GM18870 (cell line): ENCODE results near the gene EPRS1.

Source experiments
- ATAC-seq: cut with Tn5 transposase; IDR thresholded peaks from one replicate; pipeline ENCODE4 v1.9.1; 2021; ENCODE audit warnings: moderate library complexity; ENCODE audit not compliant: unreplicated experiment

EPRS1 gene

DNA sequence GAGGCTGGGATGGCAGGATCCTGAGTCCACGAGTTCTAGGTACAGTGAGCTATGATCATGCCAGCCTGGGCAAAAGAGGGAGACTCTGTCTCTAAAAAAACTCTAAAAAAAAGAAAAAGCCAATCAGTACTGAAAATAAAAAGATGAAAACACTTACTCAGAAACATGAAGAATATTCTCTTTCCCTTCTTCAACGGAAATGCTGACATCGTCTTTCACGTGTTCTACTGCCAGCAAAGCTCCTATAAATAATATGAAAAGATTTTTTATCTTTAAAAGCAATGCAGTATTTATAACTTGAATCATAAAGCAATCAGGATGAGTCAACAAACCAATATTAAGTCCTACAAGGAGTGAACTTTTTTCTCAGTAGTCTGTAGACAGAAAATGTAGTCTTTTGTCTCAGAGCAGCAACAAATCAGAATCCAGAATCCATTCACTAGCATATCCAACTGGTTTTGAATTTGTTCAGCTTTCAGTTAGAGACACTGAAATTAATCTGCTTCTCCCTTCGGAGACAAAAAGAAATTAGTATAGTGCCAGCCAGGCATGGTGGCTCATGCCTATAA lies 6.2 kb downstream of the EPRS1 start:
- ATAC-seq = no peak

DNA sequence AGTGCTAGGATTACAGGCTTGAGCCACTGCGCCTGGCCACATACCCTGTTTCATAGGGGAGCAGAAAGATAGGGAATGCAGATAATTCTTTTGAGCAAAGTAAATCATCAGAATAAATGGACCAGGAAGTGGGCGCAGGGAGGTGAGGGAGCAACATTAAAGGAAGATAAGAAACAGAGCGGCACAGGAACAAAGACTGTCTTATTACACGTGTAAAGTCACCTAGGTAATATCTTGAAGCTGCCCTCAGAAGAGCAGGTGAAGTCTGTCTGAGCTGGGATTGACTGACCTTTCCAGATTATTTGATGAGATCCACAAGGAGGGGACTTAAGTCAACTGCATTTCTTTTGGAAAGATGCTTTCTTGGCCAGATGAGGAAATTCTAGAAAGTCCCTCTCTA lies 7.7 kb downstream of the EPRS1 start:
- no peak for ATAC-seq

DNA sequence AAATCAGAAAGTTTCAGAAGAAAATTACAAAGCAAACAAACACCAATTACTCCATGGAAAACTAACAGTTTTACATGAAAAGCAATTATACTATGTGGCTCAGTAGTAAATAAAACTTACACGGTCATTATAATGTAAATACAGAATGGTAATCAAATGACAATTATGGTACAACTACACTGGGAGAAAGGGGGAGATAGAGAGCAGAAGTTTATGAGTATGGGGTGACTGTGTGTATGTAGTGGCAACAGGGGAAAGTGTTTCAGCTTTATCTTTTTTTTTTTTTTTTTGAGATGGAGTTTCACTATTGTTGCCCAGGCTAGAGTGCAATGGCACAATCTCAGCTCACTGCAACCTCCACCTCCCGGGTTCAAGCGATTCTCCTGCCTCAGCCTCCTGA lies 8.5 kb downstream of the EPRS1 start:
- ATAC-seq = peak; percentile 39

DNA sequence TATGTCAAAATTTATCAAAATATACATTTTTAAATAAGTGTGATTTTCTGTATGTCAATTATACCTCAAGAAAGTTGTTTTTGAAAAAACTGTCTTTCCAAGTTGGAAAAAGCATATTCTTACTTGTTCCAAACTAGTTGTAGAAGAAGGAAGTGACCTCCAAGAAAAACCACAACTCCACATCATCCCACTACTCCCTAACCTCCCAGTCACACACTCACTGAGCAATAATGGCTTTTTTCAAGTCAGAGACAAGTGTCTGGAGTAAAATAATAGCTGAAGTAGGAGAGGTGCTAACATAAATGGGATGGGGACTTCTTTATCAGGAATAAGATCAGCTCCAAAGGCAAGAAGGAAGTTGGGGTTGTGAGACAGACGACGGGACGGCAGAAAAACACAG lies 13.4 kb downstream of the EPRS1 start:
- ATAC-seq = no peak

DNA sequence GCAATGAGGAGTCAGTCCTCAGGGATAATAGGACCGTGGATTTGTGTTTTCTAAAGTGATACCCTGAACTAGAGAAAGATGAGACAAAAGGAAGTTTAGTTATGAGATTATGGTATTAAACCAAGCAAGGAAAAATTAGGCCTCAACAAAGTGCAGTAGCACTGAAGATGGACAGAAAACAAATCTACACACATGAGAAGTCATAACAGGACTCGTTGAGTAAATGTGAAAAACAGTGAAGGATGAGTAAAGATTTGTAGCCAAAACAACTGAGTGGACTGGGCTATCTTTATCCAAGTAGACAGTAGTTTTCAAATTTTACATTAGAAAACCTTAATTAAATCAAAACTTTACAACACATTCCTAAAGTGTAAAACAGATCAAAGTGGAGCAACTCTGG lies 15.0 kb downstream of the EPRS1 start:
- no peak for ATAC-seq

DNA sequence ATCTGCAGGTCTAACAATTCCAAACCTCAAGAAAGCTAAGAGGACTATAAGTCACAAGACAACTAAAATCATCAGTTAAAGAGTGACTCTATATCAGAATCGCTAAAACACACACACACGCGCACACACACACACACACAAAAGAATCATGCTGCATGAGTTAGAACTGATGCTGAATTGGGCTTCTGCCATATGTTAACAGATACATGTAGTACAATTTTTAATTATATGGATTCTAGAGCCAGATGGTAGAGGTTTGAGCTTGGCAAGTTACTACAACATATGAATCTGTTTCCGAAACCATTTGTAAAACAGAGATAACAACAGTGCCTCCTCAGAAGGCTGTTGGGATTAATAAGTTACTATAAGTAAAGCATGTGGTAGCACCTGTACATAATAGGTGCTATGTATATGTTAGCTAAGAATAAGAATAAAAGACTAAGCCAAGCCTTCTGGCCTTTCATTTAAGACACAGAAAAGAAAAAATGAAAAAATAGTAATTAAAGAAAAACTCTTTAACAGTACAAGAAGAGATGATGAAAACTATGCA lies 17.9 kb downstream of the EPRS1 start:
- ATAC-seq = no peak

DNA sequence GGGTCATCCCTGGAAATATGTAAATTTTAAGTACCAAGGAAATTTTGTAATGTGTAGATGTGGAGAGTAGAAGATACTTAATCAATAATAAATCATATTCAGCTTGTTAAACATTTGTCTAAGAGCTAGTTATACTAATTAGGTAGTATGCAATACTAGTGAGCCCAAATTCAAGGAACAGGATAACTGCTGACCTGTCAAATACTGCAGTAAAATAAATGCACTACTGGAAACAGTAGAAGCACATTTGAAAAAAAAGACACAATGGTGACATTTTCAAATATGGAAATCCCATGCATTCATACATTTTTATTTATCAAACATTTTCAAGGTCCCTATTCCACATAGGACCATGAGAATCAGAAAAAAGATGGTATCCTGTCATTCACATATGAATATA lies 27.2 kb downstream of the EPRS1 start:
- no peak for ATAC-seq

DNA sequence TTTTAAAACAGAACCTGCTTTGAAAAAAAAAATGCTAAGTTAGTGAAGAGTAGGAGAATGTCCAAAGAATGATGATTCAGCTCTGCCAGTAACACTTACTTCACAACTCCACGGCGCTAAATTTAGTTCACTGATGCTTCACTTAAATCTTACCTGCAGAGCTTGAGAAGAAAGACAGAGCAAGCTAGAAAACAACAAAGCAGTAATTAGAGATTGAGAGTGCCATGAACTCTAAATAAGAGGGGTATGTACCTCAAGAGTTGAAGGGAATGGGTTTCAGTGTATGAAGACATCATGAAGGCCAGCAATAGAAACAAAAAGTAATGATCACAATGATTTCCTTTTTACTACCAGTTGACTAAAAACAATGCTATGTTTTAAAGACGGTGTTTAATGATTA lies 32.8 kb downstream of the EPRS1 start:
- peak; percentile 83 for ATAC-seq

DNA sequence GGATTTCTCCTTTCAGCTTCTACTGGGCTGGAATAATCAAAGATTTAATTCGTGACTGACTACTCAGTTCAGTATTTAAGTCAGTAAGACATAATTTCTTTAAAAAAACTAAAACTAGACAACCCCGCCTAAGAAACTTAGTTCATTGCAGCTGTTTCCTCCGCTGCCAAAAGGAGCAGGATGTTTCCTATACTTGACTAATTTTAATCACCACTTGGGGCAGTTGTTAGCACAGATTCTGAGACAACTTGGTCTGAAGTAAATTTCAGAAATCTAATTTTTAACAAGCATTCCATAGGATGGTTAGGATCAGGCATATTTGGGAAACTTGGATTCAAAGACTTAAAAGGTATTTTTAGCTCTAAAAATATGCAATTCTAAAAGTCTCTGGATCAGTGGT lies 34.0 kb downstream of the EPRS1 start:
- no peak for ATAC-seq

DNA sequence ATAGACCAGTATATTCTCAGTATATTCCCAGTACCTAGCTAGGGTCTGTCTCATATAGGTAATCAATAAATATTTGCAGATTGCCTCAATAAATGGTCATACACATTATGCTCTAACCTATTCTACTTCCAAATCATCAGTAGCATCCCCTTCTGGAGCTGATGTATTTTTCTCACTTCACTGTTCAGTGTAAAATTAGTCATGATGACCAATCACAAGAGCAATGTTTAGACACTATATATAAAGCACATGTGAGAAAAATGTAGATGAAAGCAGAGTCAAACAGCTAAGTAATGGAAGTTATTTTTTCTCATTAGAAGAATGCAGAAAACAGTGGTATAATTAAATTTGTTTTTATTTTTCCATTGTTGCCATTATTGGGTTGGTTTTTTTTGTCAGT lies 34.7 kb downstream of the EPRS1 start:
- ATAC-seq = no peak

DNA sequence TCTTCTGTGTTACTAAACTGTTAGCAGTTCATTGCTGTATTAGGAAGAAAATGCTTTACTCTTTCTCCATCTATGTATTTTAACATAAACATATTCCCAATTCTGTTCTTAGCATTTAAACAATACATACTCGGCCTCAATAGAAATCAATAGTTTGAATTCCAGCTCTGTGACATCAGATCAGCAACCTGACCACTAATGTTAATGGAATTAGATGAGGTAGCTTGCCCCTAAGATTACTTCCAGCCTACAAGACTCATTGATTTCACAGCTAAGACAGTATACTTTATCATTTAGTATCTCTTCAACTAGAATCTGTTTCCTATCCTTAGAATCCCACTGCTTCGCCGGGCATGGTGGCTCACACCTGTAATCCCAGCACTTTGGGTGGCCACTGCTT lies 38.9 kb downstream of the EPRS1 start:
- no peak for ATAC-seq

DNA sequence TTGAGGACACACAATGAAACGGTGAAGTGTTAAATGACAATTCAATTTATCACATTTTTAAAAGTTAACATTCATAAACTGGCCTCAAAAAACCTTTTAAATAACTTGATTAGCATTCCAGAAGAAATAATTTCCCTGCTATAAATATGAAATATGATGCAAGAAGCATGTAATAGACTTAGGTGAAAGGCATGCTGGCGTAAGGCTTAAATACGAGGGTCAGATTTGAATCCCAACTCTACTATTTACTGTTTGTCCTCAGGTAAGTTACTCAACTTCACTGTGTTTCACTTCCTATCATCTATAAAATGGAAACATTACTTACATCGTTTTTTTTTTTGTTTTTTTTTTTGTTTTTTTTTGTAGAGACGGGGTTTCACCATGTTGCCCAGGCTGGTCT lies 40.8 kb downstream of the EPRS1 start:
- no peak for ATAC-seq

DNA sequence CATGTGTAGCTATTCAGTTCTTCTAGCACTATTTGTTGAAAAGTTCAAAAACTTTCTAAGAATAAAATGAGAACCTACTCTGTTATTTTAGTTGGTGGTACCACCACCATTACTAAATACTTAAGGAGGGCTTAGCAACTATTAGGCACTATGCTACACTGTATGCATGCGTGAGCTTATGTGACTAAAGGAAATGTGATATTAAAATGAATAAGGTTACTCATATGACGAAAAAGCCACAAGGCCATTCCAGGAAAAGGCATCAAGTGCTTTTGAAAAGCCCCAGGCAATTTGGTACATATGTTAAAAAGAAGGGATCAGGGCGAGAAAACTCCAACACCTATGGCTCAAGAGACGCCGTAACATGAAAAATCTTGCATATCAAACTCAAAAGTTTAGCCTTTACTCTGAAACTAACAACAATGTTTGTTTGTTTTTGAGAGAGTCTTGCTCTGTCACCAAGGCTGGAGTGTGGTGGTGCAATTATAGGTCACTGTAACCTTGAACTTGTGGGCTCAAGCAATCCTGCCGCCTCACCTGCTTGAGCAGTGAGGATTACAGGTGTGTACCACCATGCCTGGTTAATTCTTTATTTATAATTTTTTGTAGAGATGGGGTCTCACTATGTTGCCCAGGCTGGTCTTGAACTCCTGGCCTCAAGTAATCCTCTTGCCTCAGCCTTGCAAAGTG lies 42.5 kb downstream of the EPRS1 start:
- no peak for ATAC-seq

DNA sequence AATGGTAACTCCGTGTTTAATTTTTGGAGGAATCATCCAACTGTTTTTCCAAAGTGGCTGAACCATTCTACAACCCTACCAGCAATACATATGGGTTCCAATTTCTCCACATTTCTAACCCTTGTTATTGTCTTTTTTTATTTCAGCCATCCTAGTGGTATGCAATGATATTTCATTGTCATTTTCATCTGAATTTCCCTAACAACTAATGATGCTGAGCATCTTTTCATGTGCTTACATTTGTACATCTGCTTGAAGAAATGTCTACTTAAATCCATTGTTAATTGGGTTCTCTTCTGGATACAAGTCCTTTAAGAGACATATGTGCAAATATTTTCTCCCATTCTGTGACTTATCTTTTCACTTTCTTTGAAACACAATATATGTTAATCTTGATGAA lies 43.3 kb downstream of the EPRS1 start:
- no peak for ATAC-seq

DNA sequence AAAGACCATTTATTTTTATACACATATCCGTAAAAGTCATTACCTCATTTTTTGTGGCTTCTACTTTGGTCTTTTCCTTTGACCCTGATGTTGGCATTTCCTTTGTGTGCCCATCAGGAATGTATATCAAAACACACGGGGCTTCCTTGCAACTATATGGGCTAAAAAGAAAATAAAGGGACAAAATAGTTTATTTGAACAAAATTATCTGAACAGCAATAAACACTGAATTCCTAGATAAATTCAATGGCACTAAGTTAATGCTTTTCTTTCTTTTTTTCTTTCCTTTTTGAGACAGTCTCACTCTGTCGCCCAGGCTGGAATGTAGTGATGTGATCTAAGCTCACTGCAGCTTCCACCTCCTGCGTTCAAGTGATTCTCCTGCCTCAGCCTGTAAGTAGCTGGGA lies 45.2 kb downstream of the EPRS1 start:
- ATAC-seq = no peak

DNA sequence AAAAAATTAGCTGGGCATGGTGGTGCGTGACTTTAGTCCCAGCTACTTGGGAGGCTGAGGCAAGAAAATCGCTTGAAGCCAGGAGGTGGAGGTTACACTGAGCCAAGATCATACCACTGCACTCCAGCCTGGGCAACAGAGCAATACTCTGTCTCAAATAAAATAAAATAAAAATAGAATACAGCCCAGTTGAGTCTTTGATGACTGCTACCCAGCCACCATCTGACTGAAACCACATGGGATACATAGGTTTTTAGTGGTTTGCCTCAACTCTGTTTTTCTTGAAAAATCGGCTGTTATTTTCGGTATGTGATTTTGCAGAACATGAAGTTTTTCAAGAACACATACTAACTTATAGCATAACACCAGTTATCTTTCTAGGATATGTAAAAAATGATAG lies 46.5 kb downstream of the EPRS1 start:
- ATAC-seq = no peak
